Measurements from ENCODE around the gene HES3. TPM values are rescaled to one million over a fixed set of nuclear protein-coding genes. Genes with fewer than 3 reads are reported as not detected.
A peak's percentile ranks its signal among the peaks of the same experiment; 100 is the strongest.

Gene HES3
- total and polyA plus RNA-seq, 2 donors = 0.99 TPM; not detected in 1

DNA sequence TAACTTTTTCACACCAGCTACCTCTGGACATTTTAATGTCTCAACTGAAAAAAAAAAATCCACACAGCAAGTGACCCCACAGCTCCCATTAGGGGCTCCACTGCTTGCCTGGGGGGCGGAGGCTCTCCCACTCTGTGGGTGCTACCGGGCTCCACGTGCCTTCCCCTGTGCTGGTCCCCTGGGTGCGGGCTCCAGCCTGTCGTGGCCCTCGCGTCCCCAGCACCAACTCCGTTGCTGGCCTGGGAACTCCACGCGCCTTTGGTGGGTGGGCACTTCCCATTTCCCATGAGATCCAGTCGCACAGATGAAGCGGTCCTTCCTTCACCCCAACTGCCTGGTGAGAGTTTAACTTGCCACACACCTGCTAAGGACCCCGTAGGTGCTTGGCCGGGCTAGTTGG, 44.0 kb downstream of the HES3 start:
- Histone ChIP-seq H3K4me3 (ENCODE audit: low read length in 2 of 2) (no peak overlapping the region), H3K36me3 (ENCODE audit: control insufficient read depth in 2 of 2, insufficient read depth in 2 of 2, low read length in 1 of 2) (peaks cover 0 to 10% of the 10 kb centered on the region in 2 donors), H3K27ac (ENCODE audit: low read depth in 1 of 2, low read length in 1 of 2) (no peak overlapping the region), H3K4me1 (ENCODE audit: control insufficient read depth in 2 of 2, insufficient read depth in 2 of 2, low read length in 2 of 2) (no peaks in the 10 kb centered on the region), H3K27me3 (ENCODE audit: control insufficient read depth in 2 of 2, insufficient read depth in 1 of 2, low read length in 1 of 2) (no peaks in the 10 kb centered on the region), H3K9me3 (ENCODE audit: control insufficient read depth in 2 of 2, insufficient read depth in 1 of 2, low read length in 1 of 2) (peaks cover 0 to 1% of the 10 kb centered on the region in 2 donors)
- WGBS = 98% methylated on average over 14 of the region's 14 CpGs
- DNase-seq (ENCODE audit: low read depth in 6 of 9, low spot score in 9 of 9) = no peak

DNA sequence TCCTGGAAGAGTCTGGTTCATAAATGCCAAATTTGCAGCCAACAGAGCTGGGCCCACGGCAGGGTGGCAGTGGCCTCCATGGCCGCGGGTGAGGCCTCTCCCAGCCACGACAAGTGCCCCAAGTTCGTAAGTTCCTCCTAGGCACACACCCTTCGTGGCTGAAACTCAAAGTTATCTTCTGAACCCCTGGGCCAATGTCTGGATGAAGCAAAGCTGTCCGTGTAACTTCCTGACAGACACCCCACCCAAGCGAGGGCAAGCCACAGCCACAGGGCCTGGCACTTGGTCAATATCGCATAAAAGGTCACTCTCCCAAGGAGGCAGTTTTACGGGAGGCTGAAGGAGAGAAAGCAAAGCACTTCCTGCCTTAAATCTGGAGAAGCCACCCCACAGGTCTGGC, 44.7 kb downstream of the HES3 start:
- DNase-seq (ENCODE audit: low read depth in 6 of 9, low spot score in 9 of 9) = no peak
- H3K36me3 ChIP-seq (ENCODE audit: control insufficient read depth in 2 of 2, insufficient read depth in 2 of 2, low read length in 1 of 2) = peaks cover 3 to 14% of the 10 kb centered on the region in 2 donors
- H3K27me3 ChIP-seq (ENCODE audit: control insufficient read depth in 2 of 2, insufficient read depth in 1 of 2, low read length in 1 of 2) = no peaks in the 10 kb centered on the region
- WGBS = 95% methylated on average over 10 of the region's 10 CpGs
- H3K27ac ChIP-seq (ENCODE audit: low read depth in 1 of 2, low read length in 1 of 2) = no peak overlapping the region
- no peaks in the 10 kb centered on the region for H3K4me1 ChIP-seq (ENCODE audit: control insufficient read depth in 2 of 2, insufficient read depth in 2 of 2, low read length in 2 of 2)
- no peak overlapping the region for H3K4me3 ChIP-seq (ENCODE audit: low read length in 2 of 2)
- peaks cover 0 to 1% of the 10 kb centered on the region in 2 donors for H3K9me3 ChIP-seq (ENCODE audit: control insufficient read depth in 2 of 2, insufficient read depth in 1 of 2, low read length in 1 of 2)

GRCh38 chr1:6292102-6292501, 48.1 kb downstream of the HES3 start:
- no peak overlapping the region for H3K27ac ChIP-seq (ENCODE audit: low read depth in 1 of 2, low read length in 1 of 2)
- no peaks in the 10 kb centered on the region for H3K27me3 ChIP-seq (ENCODE audit: control insufficient read depth in 2 of 2, insufficient read depth in 1 of 2, low read length in 1 of 2)
- peaks cover 0 to 1% of the 10 kb centered on the region in 2 donors for H3K9me3 ChIP-seq (ENCODE audit: control insufficient read depth in 2 of 2, insufficient read depth in 1 of 2, low read length in 1 of 2)
- H3K36me3 ChIP-seq (ENCODE audit: control insufficient read depth in 2 of 2, insufficient read depth in 2 of 2, low read length in 1 of 2) = peaks cover 3 to 22% of the 10 kb centered on the region in 2 donors
- H3K4me3 ChIP-seq (ENCODE audit: low read length in 2 of 2) = no peak overlapping the region
- DNase-seq (ENCODE audit: low read depth in 6 of 9, low spot score in 9 of 9) = no peak
- 97% methylated on average over 10 of the region's 10 CpGs for WGBS
- peaks cover 0 to 7% of the 10 kb centered on the region in 2 donors for H3K4me1 ChIP-seq (ENCODE audit: control insufficient read depth in 2 of 2, insufficient read depth in 2 of 2, low read length in 2 of 2)

DNA sequence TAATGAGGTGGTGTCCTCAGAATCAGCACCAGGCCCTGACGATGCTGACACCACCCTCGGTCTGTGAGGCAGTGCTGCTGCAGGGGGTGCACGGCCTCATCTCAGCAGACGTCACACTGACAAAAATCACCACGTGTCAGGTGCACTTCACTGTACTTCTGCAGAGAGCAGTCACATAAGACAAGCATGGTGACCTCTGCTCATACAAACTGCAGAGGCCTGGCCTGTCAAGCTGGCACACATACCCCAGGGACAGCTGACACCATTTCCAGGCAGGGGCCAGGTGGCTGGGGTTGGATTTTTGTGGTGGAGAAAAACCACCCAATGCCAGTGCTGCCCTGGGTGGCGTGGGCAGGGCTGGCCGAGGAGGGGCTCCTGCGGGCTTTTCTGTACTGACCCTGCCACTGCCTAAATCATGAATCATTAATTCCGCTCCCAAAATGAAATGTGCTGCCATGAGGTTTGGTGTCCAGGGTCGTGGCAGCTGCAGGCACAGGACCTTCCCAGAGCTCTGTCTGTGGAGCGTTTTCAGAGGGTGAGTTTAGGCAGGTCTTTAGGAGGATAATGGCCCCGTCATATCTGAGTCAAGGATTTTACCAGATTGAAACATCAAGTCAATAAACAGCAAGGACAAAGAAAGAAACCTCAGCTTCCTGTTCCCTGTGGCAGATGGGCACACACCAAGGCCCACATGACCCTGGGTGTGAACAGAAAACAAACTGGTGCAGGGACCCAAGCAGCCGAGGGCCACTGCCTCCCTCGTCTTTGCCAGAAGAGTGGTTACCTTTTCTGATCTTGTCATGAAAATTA, 50.3 kb downstream of the HES3 start:
- no peak for DNase-seq (ENCODE audit: low read depth in 6 of 9, low spot score in 9 of 9)
- no peak overlapping the region for H3K4me3 ChIP-seq (ENCODE audit: low read length in 2 of 2)
- no peaks in the 10 kb centered on the region for H3K27me3 ChIP-seq (ENCODE audit: control insufficient read depth in 2 of 2, insufficient read depth in 1 of 2, low read length in 1 of 2)
- peak overlapping the region in 1 of 2 donors; percentile 20 for H3K27ac ChIP-seq (ENCODE audit: low read depth in 1 of 2, low read length in 1 of 2)
- WGBS = 85% methylated on average over 14 of the region's 14 CpGs
- H3K4me1 ChIP-seq (ENCODE audit: control insufficient read depth in 2 of 2, insufficient read depth in 2 of 2, low read length in 2 of 2) = peaks cover 0 to 7% of the 10 kb centered on the region in 2 donors
- H3K36me3 ChIP-seq (ENCODE audit: control insufficient read depth in 2 of 2, insufficient read depth in 2 of 2, low read length in 1 of 2) = peaks cover 3 to 20% of the 10 kb centered on the region in 2 donors
- peaks cover 0 to 1% of the 10 kb centered on the region in 2 donors for H3K9me3 ChIP-seq (ENCODE audit: control insufficient read depth in 2 of 2, insufficient read depth in 1 of 2, low read length in 1 of 2)

DNA sequence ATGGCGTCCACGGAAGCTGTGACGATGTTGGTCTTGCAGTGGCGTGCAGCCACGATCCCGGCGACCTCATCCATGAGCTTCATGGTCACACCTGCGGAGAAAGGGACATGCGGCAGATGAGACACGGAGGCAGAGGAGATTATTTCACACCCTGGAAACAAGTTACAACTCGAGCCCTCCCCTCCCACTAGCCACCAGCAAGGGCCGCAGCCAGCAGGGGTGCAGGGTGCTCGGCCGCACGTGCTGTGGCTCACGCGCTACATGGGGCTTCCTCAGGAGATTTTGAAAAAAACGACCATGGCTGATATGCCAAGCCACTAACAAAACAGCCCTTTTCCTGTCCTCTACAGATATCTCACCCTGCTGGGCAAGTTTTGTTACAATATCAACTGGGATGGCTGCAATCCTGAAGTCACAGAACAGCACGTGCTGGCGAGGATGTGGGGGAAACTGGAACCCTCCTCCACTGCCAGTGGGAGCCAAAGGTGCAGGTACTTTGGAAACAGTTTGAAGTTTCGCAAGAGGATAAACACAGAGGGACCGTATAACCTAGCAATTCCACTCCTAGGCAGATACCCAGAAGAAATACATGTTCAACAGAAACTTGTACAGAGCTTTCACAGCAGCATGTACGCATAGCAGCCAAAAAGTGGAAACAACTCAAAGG, 51.0 kb downstream of the HES3 start:
- Histone ChIP-seq H3K4me3 (ENCODE audit: low read length in 2 of 2) (no peak overlapping the region), H3K27ac (ENCODE audit: low read depth in 1 of 2, low read length in 1 of 2) (peak overlapping the region in 1 of 2 donors; percentile 20), H3K27me3 (ENCODE audit: control insufficient read depth in 2 of 2, insufficient read depth in 1 of 2, low read length in 1 of 2) (no peaks in the 10 kb centered on the region), H3K9me3 (ENCODE audit: control insufficient read depth in 2 of 2, insufficient read depth in 1 of 2, low read length in 1 of 2) (peaks cover 0 to 1% of the 10 kb centered on the region in 2 donors), H3K4me1 (ENCODE audit: control insufficient read depth in 2 of 2, insufficient read depth in 2 of 2, low read length in 2 of 2) (peaks cover 0 to 7% of the 10 kb centered on the region in 2 donors), H3K36me3 (ENCODE audit: control insufficient read depth in 2 of 2, insufficient read depth in 2 of 2, low read length in 1 of 2) (peaks cover 3 to 25% of the 10 kb centered on the region in 2 donors)
- no peak for DNase-seq (ENCODE audit: low read depth in 6 of 9, low spot score in 9 of 9)
- WGBS = 93% methylated on average over 23 of the region's 23 CpGs

Other genes starting within 250 kb of the HES3 start
- 19.0 TPM for gene KCNAB2, start 198.3 kb upstream of the HES3 start, total RNA-seq
- 40.1 TPM for gene KCNAB2, start 198.3 kb upstream of the HES3 start, polyA plus RNA-seq
- 0.28 TPM for gene CHD5, start 63.9 kb upstream of the HES3 start, total RNA-seq
- gene CHD5, start 63.9 kb upstream of the HES3 start, polyA plus RNA-seq = 0.98 TPM
- 428 TPM for gene RPL22, start 44.6 kb upstream of the HES3 start, total RNA-seq
- 1,043 TPM for gene RPL22, start 44.6 kb upstream of the HES3 start, polyA plus RNA-seq
- 3.0 TPM for gene RNF207, start 38.1 kb upstream of the HES3 start, total RNA-seq
- 18.8 TPM for gene RNF207, start 38.1 kb upstream of the HES3 start, polyA plus RNA-seq
- 29.6 TPM for gene ICMT, start 8.2 kb upstream of the HES3 start, total RNA-seq
- gene ICMT, start 8.2 kb upstream of the HES3 start, polyA plus RNA-seq = 21.3 TPM
- gene GPR153, start 16.9 kb downstream of the HES3 start, total RNA-seq = 1.7 TPM
- gene GPR153, start 16.9 kb downstream of the HES3 start, polyA plus RNA-seq = 5.6 TPM
- 22.2 TPM for gene ACOT7, start 149.6 kb downstream of the HES3 start, total RNA-seq
- 14.2 TPM for gene ACOT7, start 149.6 kb downstream of the HES3 start, polyA plus RNA-seq
- 0.24 TPM for gene HES2, start 175.7 kb downstream of the HES3 start, total RNA-seq
- gene HES2, start 175.7 kb downstream of the HES3 start, polyA plus RNA-seq = 2.2 TPM
- 1.0 TPM for gene ESPN, start 180.6 kb downstream of the HES3 start, total RNA-seq
- 11.8 TPM for gene ESPN, start 180.6 kb downstream of the HES3 start, polyA plus RNA-seq
- gene TNFRSF25, start 222.0 kb downstream of the HES3 start, total RNA-seq = 29.1 TPM
- gene TNFRSF25, start 222.0 kb downstream of the HES3 start, polyA plus RNA-seq = 51.6 TPM
- gene PLEKHG5, start 247.5 kb downstream of the HES3 start, total RNA-seq = 2.4 TPM
- 4.6 TPM for gene PLEKHG5, start 247.5 kb downstream of the HES3 start, polyA plus RNA-seq

All from thymus (tissue), 11 donors.